BJ (cell line): Measurements from ENCODE around the gene OR14A16. TPM values are rescaled to one million over a fixed set of nuclear protein-coding genes. Genes with fewer than 3 reads are reported as not detected.

Experiments
- CTCF ChIA-PET: fragments of 350-600 bp; formaldehyde crosslinking; extraction: SDS; loops from one replicate; lab custom pipeline; 2021; ENCODE audit warnings: antibody characterized with exemption, inconsistent platforms; lab: Yijun Ruan, JAX
- POLR2A ChIA-PET: fragments of 300-600 bp; sonication (Branson Sonifier 250); formaldehyde crosslinking; extraction: SDS; loops from one replicate; lab custom pipeline; 2021; ENCODE audit warnings: antibody characterized with exemption; lab: Charles Lee
- DNase-seq: peaks from one replicate; pipeline ENCODE4 v3.0.0-alpha.2; 2011; ENCODE audit warnings: low read depth
- H3K27me3 ChIP-seq: 2 replicates; pipeline ENCODE4 v1.6.0; 2011; ENCODE audit warnings: low read length; ENCODE audit not compliant: control insufficient read depth, insufficient read depth
- H3K36me3 ChIP-seq: 2 replicates; pipeline ENCODE4 v1.5.1; 2011; ENCODE audit warnings: low read length; ENCODE audit not compliant: control insufficient read depth, insufficient read depth
- H3K4me3 ChIP-seq: 2 replicates; pipeline ENCODE4 v1.5.1; 2011; ENCODE audit warnings: low read depth, mild to moderate bottlenecking, control low read depth, low read length
- CTCF ChIP-seq: IDR thresholded peaks from 2 replicates; pipeline ENCODE4 v1.5.1; 2011; ENCODE audit warnings: low read depth, mild to moderate bottlenecking, control low read depth, inconsistent platforms, low read length, moderate library complexity; ENCODE audit not compliant: insufficient read depth
- polyA plus RNA-seq: library from polyadenylated mRNA; depleted of rRNA; stranded (reverse); fragments of >200 nt; gene quantifications from 2 replicates; pipeline ENCODE4 v1.2.3, GENCODE V29; 2011

The OR14A16 gene
- polyA plus RNA-seq, 1 experiment = not detected

GRCh38 chr1:247833601-247834000 is 9.7 kb upstream of the OR14A16 start:
- POLR2A ChIA-PET = no interaction called here

GRCh38 chr1:247829656-247830055 is 5.7 kb upstream of the OR14A16 start:
- CTCF ChIA-PET = no interaction called here
- POLR2A ChIA-PET = no interaction called here
- Histone ChIP-seq H3K36me3 (no peaks in the 10 kb centered on the region), H3K4me3 (no peak overlapping the region), H3K27me3 (no peaks in the 10 kb centered on the region)
- DNase-seq = no peak
- no peak for TF ChIP-seq CTCF

More at GRCh38 chr1:247833601-247834000, 9.7 kb upstream of the OR14A16 start:
- Histone ChIP-seq H3K27me3 (no peaks in the 10 kb centered on the region), H3K4me3 (no peak overlapping the region), H3K36me3 (no peaks in the 10 kb centered on the region)
- CTCF ChIA-PET = no interaction called here
- no peak for TF ChIP-seq CTCF
- DNase-seq = no peak

GRCh38 chr1:247825362-247825761 is 1.4 kb upstream of the OR14A16 start:
- POLR2A ChIA-PET = no interaction called here
- H3K4me3 ChIP-seq = no peak overlapping the region
- H3K27me3 ChIP-seq = no peaks in the 10 kb centered on the region
- TF ChIP-seq CTCF = no peak
- CTCF ChIA-PET = no interaction called here
- no peak for DNase-seq
- H3K36me3 ChIP-seq = no peaks in the 10 kb centered on the region

- H3K27me3 ChIP-seq = no peaks in the 10 kb centered on the region
- ChIA-PET CTCF (no interaction called here), POLR2A (no interaction called here)
- no peaks in the 10 kb centered on the region for H3K36me3 ChIP-seq
- DNase-seq = no peak
- no peak overlapping the region for H3K4me3 ChIP-seq
- TF ChIP-seq CTCF = no peak
These were observed 1.9 kb downstream of the OR14A16 start for GRCh38 chr1:247822060-247822459.

- no peak for DNase-seq
- H3K4me3 ChIP-seq = no peak overlapping the region
- POLR2A ChIA-PET = no interaction called here
- H3K27me3 ChIP-seq = no peaks in the 10 kb centered on the region
- no peaks in the 10 kb centered on the region for H3K36me3 ChIP-seq
- CTCF ChIA-PET = interaction anchor here (1.5 kb wide), 1 partner anchor 40 kb away, joined by 4 read pairs; no protein-coding TSS in a partner anchor
- no peak for TF ChIP-seq CTCF
These were observed 11.3 kb downstream of the OR14A16 start for GRCh38 chr1:247812637-247813036.
